Suppressor macrophage treated with lipopolysaccharide for 4 hours (primary cell): ENCODE data around the gene TMEM248.
"Not testable (repeated sequence)": the region's sequence is repeated elsewhere in the genome, so short reads cannot be mapped to it uniquely, and the experiment has no call there.

Source experiments
- DNase-seq: peaks from one replicate; pipeline ENCODE4 v3.0.0-alpha.2; 2020

The TMEM248 gene

DNA sequence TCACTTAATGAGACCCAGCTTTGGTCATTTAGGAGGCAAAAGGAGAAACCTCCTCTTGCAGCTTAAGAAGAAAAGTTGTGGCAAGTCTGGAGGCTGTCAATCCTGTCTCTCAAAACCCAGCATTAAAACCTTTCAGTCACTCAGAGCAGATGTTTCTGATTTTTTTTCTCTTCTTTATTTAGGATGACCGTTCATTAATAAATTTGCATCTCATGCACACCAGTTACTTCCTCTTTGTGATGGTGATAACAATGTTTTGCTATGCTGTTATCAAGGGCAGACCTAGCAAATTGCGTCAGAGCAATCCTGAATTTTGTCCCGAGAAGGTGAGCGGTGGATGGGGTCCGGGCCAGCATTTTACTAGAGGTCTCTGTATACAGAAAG, 32.0 kb downstream of the TMEM248 start:
- DNase-seq, result no peak

- no peak for DNase-seq
Observed at GRCh38 chr7:66957595-66958290, 36.7 kb downstream of the TMEM248 start.

GRCh38 chr7:66958538-66959350, 37.7 kb downstream of the TMEM248 start:
- DNase-seq, result no peak

- no peak for DNase-seq
Observed at GRCh38 chr7:66960192-66960591, 39.2 kb downstream of the TMEM248 start.

GRCh38 chr7:66961096-66961495, 40.1 kb downstream of the TMEM248 start:
- no peak for DNase-seq

DNA sequence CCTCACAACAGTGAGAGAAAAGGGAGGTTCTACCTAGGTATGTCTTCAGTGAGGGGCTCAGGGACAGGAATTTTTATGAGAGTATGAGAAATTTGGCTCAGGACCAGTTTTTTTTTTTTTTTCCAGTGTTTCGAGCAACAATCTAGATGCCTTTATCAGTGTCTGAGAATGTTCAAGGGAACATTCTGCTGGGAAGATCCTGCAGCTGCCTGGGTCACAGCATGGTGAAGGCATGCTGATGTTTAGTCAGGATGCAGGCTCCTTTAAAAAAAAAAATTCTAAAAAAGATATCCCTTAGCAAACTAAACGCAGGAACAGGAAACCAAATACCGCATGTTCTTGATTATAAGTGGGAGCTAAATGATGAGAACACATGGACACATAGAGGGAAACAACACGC, 43.4 kb downstream of the TMEM248 start:
- DNase-seq, result no peak

DNA sequence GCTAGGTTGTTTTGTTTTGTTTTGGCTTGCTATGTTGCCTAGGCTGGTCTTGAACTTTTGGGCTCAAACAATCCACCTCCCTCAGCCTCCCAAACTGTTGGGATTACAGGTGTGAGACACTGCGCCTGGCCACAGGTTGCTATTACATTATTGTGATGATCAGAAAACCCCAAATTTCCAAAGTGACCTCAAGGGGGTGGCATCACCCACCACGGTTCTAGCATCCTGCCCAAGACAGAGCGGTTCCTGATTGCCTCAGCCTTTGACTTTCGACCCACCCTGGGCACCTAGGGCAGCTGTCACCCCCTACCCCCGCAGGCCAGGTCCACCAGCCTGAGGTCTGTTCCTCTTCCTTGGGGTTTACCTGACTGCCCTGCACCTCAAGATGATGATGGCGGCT, 46.0 kb downstream of the TMEM248 start:
- DNase-seq, result no peak

- DNase-seq, result not testable (repeated sequence)
Observed at GRCh38 chr7:66969001-66969400, 48.0 kb downstream of the TMEM248 start.

- DNase-seq, result no peak
Observed at GRCh38 chr7:66970310-66970709, 49.3 kb downstream of the TMEM248 start.

DNA sequence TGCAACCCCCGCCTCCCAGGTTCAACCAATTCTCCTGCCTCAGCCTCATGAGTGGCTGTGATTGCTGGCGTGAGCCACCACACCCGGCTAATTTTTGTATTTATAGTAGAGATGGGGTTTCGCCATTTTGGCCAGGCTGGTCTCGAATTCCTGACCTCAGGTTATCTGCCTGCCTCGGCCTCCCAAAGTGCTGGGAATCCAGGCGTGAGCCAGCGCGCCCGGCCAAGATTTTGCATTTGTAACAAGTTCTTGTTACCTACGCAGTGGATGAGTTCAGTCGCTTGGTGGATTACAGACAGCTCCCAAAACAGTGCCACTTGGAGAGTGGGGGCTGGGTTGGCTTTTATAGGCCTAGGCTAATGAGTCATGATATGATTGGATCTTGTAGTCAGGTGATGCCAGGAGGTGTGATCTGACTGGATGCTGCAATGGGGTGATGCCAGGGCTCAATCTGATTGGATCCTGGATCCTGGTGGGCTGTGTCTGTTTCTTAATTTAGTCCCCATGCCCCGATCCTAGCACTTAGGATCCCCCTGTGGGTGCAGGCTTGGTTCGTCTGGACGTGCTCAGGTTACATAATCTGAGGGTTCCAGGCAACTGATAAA, 54.1 kb downstream of the TMEM248 start:
- no peak for DNase-seq

GRCh38 chr7:66978312-66978711, 57.3 kb downstream of the TMEM248 start:
- not testable (repeated sequence) for DNase-seq

DNA sequence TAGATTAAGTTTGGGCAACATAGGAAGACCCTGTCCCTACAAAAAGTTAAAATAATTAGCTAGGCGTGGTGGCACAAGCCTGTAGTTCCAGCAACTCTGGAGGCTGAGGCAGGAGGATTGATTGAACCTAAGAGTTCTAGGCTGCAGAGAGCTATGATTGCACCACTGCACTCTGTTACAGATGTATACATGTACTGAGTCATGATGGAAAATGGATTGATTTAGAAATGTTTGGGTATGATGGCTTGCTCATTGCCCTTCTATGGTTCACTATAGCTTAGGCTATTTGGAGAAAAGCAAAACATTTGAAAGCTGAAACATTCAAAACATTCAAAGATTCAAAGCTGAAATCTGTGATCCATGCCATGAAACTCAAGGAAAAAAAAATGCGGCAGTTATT, 58.0 kb downstream of the TMEM248 start:
- DNase-seq, result not testable (repeated sequence)

DNA sequence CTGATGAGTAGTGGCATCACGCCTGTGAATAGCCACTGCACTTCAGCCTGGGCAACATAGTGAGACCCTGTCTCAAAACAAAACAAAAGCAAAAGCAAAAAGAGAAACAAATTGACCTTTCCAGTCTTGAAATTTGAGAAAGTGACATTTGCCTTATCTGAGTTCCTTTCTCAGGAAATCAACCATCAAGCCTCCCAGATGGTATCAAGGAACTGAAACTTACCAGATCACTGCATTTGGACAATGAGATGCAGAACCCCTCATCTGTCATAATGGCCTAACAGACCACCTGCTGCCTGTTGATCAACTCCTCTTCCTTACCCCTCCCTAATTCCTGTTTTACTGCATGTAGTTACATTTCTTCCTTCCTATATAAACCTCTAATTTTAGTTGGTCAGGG, 59.3 kb downstream of the TMEM248 start:
- not testable (repeated sequence) for DNase-seq

DNA sequence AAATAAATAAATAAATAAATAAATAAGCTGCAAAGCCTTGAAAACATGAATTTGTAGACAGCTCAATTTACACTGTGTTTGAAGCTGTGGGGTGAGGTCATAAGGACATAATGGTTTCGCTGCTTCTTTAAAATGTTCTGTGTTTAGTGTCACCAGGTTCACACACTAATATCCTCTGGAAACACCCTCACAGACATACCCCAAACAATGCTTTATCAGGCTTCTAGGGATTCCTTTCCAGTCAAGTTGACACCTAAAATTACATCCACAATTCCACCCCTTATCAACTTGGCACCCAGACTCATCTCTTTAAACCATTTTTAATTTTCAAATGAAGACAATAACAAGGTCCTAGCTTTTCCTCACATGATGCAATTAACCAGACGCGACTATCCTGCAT, 68.5 kb downstream of the TMEM248 start:
- not testable (repeated sequence) for DNase-seq

DNA sequence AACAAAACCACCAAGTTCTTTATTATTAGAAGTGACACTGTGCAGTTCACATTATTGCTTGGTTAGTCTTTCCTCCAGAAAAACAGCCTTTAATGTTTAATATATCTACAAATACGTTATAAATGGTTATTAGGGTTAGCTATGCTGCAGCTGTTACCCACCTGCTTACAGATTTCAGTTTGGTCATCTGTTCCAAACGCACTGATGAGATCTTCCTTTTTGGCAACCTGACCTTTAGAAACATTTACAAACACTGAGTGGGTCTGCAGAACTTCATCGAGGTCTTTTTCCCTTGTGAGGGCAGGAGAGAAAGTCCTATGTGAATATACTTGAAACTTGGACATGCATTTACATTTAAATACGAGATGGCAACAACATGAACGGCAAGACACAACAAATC, 73.0 kb downstream of the TMEM248 start:
- DNase-seq, result not testable (repeated sequence)

- peak; percentile 56 for DNase-seq
Observed at GRCh38 chr7:66994691-66995049, 73.6 kb downstream of the TMEM248 start.

DNA sequence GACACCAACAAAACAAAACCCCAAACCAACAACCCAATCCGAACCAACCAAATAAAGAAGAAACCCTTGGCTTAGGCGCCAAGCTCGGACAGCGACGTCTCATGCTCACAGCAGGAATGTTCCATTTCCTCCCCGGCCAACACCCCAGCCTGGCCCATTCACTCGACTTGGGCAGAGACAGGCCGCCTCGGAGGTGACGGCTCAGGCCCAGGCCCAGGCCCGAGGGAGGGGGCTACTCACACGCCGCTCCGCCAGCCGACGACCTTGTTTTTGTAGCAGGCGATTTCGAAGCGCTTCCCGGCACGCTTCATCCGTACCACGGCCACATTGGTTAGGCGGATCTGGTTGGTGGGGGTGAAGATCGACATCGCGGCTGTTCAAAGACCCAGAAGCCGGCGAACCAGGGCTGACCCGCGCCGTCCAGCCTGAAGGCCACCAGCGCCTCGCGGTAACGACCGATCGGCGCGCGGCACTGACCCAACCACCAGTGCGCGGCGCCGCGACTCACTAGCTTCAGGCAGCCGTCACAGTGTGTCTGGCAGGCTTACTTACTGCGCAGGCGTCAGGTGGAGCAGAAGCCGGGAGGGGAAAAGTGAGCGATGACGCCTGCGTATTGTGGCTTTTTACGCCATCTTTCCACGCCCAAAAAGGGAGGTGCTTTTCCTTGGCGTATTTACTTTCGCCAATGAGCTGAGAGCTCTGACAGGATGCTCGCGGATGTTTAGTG, 74.2 kb downstream of the TMEM248 start, which contains the start of gene SBDS:
Gene SBDS, minus strand, starts transcription at position 537 of the 727 bp plus-strand sequence. Its CDS starts 169 bp downstream, at position 368.
- peak; percentile 98 for DNase-seq

GRCh38 chr7:66996444-66997191, 75.6 kb downstream of the TMEM248 start, which contains the start of gene TYW1:
TSS of gene TYW1 (plus strand) at chr7:66996833. CDS start at chr7:66996979, 146 bp downstream.
- peak; percentile 98 for DNase-seq

DNA sequence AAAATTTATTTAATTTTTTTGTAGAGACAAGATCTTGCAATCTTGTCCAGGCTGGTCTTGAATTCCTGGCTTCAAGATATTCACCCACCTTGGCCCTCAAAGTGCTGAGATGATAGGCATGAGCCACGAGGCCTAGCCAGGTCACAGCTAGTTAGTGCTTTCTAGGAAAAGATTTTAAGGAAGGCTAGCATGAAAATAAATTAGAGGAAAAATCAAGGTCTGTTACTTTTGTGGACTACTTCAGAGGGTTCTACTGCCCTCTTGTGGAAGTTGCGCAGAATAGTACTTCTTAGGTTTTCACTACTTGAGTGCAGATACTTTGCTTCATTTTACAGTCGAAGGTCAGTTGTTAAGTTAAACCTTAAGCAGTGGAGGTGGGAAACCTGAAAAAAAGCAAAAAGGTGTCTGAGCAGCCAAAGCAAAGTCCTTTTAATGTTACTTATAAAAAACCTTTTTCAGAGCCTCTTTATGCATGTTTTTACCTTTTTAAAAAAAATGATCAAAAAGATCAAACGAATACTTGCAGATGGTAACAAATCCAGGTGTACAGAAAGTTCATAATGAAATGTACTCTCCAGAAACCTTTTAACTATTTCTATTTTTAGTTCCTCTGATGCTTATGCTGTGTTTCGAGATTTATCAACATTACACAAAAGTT, 79.7 kb downstream of the TMEM248 start:
- DNase-seq, result not testable (repeated sequence)

GRCh38 chr7:67004145-67004544, 83.1 kb downstream of the TMEM248 start:
- DNase-seq, result not testable (repeated sequence)

DNA sequence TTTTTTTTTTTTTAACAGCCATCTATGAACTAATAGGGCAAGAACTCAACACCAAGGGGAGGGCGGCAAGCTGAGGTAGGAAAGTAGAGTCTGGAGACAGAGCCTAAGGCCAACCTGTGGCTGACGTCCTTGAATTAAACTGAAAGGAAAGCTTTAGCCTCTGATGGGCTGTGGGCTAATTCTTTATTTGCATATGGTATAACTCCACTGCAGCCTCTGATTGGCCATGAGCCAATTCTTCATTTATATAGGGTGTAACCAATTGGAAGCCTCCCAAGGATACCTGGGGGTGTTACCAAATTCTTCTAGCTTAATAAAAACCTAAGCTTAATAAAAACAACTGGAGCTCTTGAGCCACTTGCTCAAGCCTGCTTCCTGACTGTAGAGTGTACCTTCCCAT, 85.9 kb downstream of the TMEM248 start:
- no peak for DNase-seq
